Measurements from ENCODE around the gene FKBP10. TPM values are rescaled to one million over a fixed set of nuclear protein-coding genes. Genes with fewer than 3 reads are reported as not detected.

FKBP10 gene
- total RNA-seq, 1 experiment from 2014 or later: 139 TPM

Other genes with a start within 250 kb of the FKBP10 start
- gene KRT9, start 240.9 kb upstream of the FKBP10 start, total RNA-seq (2014; rRNA removed; shearing (Covaris generic)): not detected in 2 replicates
- gene KRT14, start 226.1 kb upstream of the FKBP10 start, total RNA-seq (2014; rRNA removed; shearing (Covaris generic)): 0.63 and 1.4 TPM in 2 replicates
- 1.0 TPM in 1 of 2 replicates, not detected in the other for gene KRT16, start 200.2 kb upstream of the FKBP10 start, total RNA-seq (2014; rRNA removed; shearing (Covaris generic))
- 276 and 317 TPM in 2 replicates for gene KRT17, start 188.4 kb upstream of the FKBP10 start, total RNA-seq (2014; rRNA removed; shearing (Covaris generic))
- gene EIF1, start 124.1 kb upstream of the FKBP10 start, total RNA-seq (2014; rRNA removed; shearing (Covaris generic)): 78.2 and 85.4 TPM in 2 replicates
- gene GAST, start 100.7 kb upstream of the FKBP10 start, total RNA-seq (2014; rRNA removed; shearing (Covaris generic)): not detected in 2 replicates
- 0.11 TPM in 1 of 2 replicates, not detected in the other for gene HAP1, start 78.4 kb upstream of the FKBP10 start, total RNA-seq (2014; rRNA removed; shearing (Covaris generic))
- gene JUP, start 26.3 kb upstream of the FKBP10 start, total RNA-seq (2014; rRNA removed; shearing (Covaris generic)): 32.6 and 36.3 TPM in 2 replicates
- 44.4 and 60.9 TPM in 2 replicates for gene P3H4, start 1.1 kb upstream of the FKBP10 start, total RNA-seq (2014; rRNA removed; shearing (Covaris generic))
- 67.6 and 79.3 TPM in 2 replicates for gene NT5C3B, start 23.2 kb downstream of the FKBP10 start, total RNA-seq (2014; rRNA removed; shearing (Covaris generic))
- gene KLHL10, start 24.8 kb downstream of the FKBP10 start, total RNA-seq (2014; rRNA removed; shearing (Covaris generic)): 0.74 TPM in 1 of 2 replicates, not detected in the other
- gene KLHL11, start 52.4 kb downstream of the FKBP10 start, total RNA-seq (2014; rRNA removed; shearing (Covaris generic)): 26.8 and 27.8 TPM in 2 replicates
- gene ACLY, start 105.9 kb downstream of the FKBP10 start, total RNA-seq (2014; rRNA removed; shearing (Covaris generic)): 115 and 124 TPM in 2 replicates
- 0.42 and 2.8 TPM in 2 replicates for gene ODAD4, start 117.6 kb downstream of the FKBP10 start, total RNA-seq (2014; rRNA removed; shearing (Covaris generic))
- gene CNP, start 153.8 kb downstream of the FKBP10 start, total RNA-seq (2014; rRNA removed; shearing (Covaris generic)): 39.5 and 41.6 TPM in 2 replicates
- gene DNAJC7, start 204.4 kb downstream of the FKBP10 start, total RNA-seq (2014; rRNA removed; shearing (Covaris generic)): 148 and 155 TPM in 2 replicates
- gene NKIRAS2, start 207.1 kb downstream of the FKBP10 start, total RNA-seq (2014; rRNA removed; shearing (Covaris generic)): 40.7 and 42.1 TPM in 2 replicates
- 0.23 and 0.30 TPM in 2 replicates for gene C17orf113, start 237.6 kb downstream of the FKBP10 start, total RNA-seq (2014; rRNA removed; shearing (Covaris generic))

All from Daoy (cell line).